ENCODE data around the gene AUTS2.

DNA sequence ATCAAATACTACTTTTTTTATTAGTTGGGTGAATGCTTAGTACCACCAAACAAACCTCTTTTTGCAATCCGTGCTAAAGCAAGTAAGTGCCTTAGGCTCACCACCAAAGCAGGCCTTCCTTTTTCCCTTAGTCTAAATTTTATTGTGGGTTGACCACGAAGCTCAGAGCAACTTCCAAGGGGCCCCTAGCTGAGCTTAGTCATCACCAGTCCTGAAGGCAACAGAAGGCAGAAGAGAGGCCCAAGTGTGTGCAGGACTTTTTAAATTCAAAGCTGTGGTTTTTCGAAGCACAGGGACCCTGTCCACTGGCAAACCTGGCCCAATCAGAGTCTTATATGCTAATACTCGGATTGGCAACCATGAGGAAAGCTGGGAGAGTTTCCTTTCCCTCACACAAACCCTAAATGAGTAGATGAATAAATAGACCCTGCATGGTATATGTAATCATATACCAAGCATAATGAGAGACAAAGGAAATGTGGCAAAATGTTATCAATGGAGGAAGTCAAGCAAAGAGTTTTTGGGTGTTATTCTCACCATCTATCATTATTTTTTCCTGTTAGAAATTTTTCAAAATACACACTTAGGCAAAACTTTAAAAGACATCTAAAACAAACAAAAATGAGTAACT is 1080.5 kb downstream of the AUTS2 start:
- TF ChIP-seq, protein P1, sequence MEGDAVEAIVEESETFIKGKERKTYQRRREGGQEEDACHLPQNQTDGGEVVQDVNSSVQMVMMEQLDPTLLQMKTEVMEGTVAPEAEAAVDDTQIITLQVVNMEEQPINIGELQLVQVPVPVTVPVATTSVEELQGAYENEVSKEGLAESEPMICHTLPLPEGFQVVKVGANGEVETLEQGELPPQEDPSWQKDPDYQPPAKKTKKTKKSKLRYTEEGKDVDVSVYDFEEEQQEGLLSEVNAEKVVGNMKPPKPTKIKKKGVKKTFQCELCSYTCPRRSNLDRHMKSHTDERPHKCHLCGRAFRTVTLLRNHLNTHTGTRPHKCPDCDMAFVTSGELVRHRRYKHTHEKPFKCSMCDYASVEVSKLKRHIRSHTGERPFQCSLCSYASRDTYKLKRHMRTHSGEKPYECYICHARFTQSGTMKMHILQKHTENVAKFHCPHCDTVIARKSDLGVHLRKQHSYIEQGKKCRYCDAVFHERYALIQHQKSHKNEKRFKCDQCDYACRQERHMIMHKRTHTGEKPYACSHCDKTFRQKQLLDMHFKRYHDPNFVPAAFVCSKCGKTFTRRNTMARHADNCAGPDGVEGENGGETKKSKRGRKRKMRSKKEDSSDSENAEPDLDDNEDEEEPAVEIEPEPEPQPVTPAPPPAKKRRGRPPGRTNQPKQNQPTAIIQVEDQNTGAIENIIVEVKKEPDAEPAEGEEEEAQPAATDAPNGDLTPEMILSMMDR (IDR thresholded peaks at IDR 0.05), result no peak
- TF ChIP-seq POLR2A (IDR thresholded peaks at IDR 0.05), result no peak
